ENCODE results near the gene SLC22A23.

Gene SLC22A23

GRCh38 chr6:3392930-3393835 is 63.7 kb downstream of the SLC22A23 start:
- no peak overlapping the region for H3K4me3 ChIP-seq (ENCODE audit: low read depth, low read length)
- no peak for TF ChIP-seq CTCF (IDR thresholded peaks at IDR 0.05; ENCODE audit: control insufficient read depth, extremely low read depth, insufficient read depth)
- no peak for DNase-seq (ENCODE audit: low read depth)

GRCh38 chr6:3391902-3392458 is 64.9 kb downstream of the SLC22A23 start:
- H3K4me3 ChIP-seq (ENCODE audit: low read depth, low read length) = no peak overlapping the region
- DNase-seq (ENCODE audit: low read depth) = no peak
- TF ChIP-seq CTCF (IDR thresholded peaks at IDR 0.05; ENCODE audit: control insufficient read depth, extremely low read depth, insufficient read depth) = no peak

DNA sequence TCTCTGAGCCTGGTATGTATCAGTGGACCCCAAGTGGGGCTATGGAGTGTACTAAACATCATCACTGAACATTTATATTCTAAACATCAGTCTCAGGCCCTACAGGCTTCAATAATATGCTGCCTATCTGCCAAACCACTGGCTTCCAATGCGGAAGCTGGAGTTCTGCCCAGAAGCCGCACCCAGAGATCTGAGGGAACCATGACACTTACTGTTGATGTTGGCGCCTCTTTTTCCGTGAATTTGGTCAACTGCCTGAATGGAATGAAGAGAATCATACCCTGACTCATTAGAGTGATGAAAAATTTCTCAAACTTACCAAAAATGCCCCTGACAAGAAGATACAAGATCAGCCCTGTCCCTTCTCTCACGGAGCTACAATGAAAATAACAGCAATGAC is 66.2 kb downstream of the SLC22A23 start:
- no peak for DNase-seq (ENCODE audit: low read depth)
- TF ChIP-seq CTCF (IDR thresholded peaks at IDR 0.05; ENCODE audit: control insufficient read depth, extremely low read depth, insufficient read depth) = no peak
- no peak overlapping the region for H3K4me3 ChIP-seq (ENCODE audit: low read depth, low read length)

GRCh38 chr6:3389390-3390167 is 67.3 kb downstream of the SLC22A23 start:
- no peak for DNase-seq (ENCODE audit: low read depth)
- H3K4me3 ChIP-seq (ENCODE audit: low read depth, low read length) = no peak overlapping the region
- no peak for TF ChIP-seq CTCF (IDR thresholded peaks at IDR 0.05; ENCODE audit: control insufficient read depth, extremely low read depth, insufficient read depth)

DNA sequence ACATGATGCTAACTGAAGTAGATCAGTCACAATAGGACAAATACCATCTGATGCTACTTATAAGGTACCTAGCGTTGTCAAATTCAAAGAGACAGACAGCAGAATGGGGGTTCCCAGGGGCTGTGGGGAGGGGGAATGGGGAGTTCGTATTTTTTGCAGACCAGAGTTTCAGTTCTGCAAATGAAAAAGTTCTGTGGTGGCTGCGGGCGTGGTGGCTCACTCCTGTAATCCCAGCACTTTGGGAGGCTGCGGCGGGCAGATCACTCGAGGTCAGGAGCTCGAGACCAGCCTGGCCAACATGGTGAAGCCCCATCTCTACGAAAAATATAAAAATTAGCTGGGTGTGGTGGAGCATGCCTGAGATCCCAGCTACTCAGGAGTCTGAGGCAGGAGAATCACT is 68.1 kb downstream of the SLC22A23 start:
- no peak overlapping the region for H3K4me3 ChIP-seq (ENCODE audit: low read depth, low read length)
- DNase-seq (ENCODE audit: low read depth) = no peak

DNA sequence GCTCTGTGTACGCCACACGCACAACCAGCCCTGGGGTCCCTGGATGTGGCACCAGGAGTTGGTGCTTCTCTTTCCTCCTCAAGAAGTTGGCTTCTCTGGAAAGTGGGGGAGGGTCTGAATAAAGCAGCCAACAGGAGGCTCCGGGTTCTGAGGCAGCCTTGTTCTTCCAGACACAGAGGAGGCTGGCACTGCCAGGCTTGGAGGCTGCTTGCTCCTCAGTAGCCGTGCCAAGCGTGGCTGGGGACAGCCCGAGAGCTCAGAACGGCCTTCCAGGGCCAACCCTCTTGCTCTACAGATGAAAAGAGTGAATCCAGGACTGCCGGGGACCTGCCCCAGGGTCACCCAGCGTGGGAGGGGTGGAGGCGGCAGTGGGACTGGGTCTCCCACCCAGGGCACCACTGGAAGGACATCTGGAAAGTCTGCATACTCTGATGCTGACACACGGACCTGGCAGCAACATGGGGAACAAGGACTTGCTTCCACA is 70.4 kb downstream of the SLC22A23 start:
- TF ChIP-seq CTCF (IDR thresholded peaks at IDR 0.05; ENCODE audit: control insufficient read depth, extremely low read depth, insufficient read depth) = no peak
- DNase-seq (ENCODE audit: low read depth) = no peak
- no peak overlapping the region for H3K4me3 ChIP-seq (ENCODE audit: low read depth, low read length)

More for the DNA sequence above, 68.1 kb downstream of the SLC22A23 start:
- TF ChIP-seq CTCF (IDR thresholded peaks at IDR 0.05; ENCODE audit: control insufficient read depth, extremely low read depth, insufficient read depth) = no peak
